HG02884 (cell line): ENCODE results near the gene TGFBRAP1.
"Not testable (repeated sequence)": the region's sequence is repeated elsewhere in the genome, so short reads cannot be mapped to it uniquely, and the experiment has no call there.

Source experiments
- ATAC-seq: cut with Tn5 transposase; IDR thresholded peaks from one replicate; pipeline ENCODE4 v1.9.1; 2021; ENCODE audit warnings: mild to moderate bottlenecking, moderate library complexity; ENCODE audit not compliant: unreplicated experiment

Gene TGFBRAP1

GRCh38 chr2:105361102-105361889 is 31.8 kb upstream of the TGFBRAP1 start:
- no peak for ATAC-seq

- ATAC-seq, result no peak
These were observed 29.1 kb upstream of the TGFBRAP1 start for GRCh38 chr2:105358593-105358992.

GRCh38 chr2:105357122-105357521 is 27.6 kb upstream of the TGFBRAP1 start:
- ATAC-seq, result no peak

GRCh38 chr2:105344704-105345345 is 15.3 kb upstream of the TGFBRAP1 start:
- no peak for ATAC-seq

- no peak for ATAC-seq
These were observed 9.9 kb upstream of the TGFBRAP1 start for GRCh38 chr2:105339414-105339813.

GRCh38 chr2:105338020-105338385 is 8.5 kb upstream of the TGFBRAP1 start:
- ATAC-seq, result no peak

GRCh38 chr2:105337122-105338019 is 7.8 kb upstream of the TGFBRAP1 start, which contains the start of gene C2orf49:
C2orf49 (plus strand) TSS chr2:105337540; CDS start chr2:105337588, 48 bp downstream.
- peak; percentile 90 for ATAC-seq

- ATAC-seq, result no peak
These were observed 7.2 kb upstream of the TGFBRAP1 start for GRCh38 chr2:105336786-105337121.

- ATAC-seq, result no peak
These were observed 5.9 kb upstream of the TGFBRAP1 start for GRCh38 chr2:105335469-105335868.

GRCh38 chr2:105334211-105334610 is 4.7 kb upstream of the TGFBRAP1 start:
- no peak for ATAC-seq

GRCh38 chr2:105330681-105331375 is 1.3 kb upstream of the TGFBRAP1 start:
- no peak for ATAC-seq

- ATAC-seq, result no peak
These were observed 359 bp downstream of the TGFBRAP1 start for GRCh38 chr2:105329197-105329554.

- no peak for ATAC-seq
These were observed 996 bp downstream of the TGFBRAP1 start for GRCh38 chr2:105328281-105329196.

- no peak for ATAC-seq
These were observed 1.8 kb downstream of the TGFBRAP1 start for GRCh38 chr2:105327690-105328089.

- ATAC-seq, result not testable (repeated sequence)
These were observed 2.3 kb downstream of the TGFBRAP1 start for GRCh38 chr2:105327271-105327670.

GRCh38 chr2:105325389-105325963 is 4.1 kb downstream of the TGFBRAP1 start:
- no peak for ATAC-seq

GRCh38 chr2:105324732-105325131 is 4.8 kb downstream of the TGFBRAP1 start:
- ATAC-seq, result no peak

GRCh38 chr2:105324101-105324500 is 5.4 kb downstream of the TGFBRAP1 start:
- ATAC-seq, result no peak

GRCh38 chr2:105323111-105323510 is 6.4 kb downstream of the TGFBRAP1 start:
- ATAC-seq, result no peak
